CD4-positive, alpha-beta T cell treated with Interleukin-12 subunit alpha and Interleukin-12 subunit beta, for 1 hour (primary cell): ENCODE data around the gene CBFA2T3.

ENCODE experiments used
- DNase-seq: peaks from one replicate; pipeline ENCODE4 v3.0.0-alpha.2; 2020

Gene CBFA2T3

GRCh38 chr16:88885693-88886280 is 91.2 kb downstream of the CBFA2T3 start:
- no peak for DNase-seq

DNA sequence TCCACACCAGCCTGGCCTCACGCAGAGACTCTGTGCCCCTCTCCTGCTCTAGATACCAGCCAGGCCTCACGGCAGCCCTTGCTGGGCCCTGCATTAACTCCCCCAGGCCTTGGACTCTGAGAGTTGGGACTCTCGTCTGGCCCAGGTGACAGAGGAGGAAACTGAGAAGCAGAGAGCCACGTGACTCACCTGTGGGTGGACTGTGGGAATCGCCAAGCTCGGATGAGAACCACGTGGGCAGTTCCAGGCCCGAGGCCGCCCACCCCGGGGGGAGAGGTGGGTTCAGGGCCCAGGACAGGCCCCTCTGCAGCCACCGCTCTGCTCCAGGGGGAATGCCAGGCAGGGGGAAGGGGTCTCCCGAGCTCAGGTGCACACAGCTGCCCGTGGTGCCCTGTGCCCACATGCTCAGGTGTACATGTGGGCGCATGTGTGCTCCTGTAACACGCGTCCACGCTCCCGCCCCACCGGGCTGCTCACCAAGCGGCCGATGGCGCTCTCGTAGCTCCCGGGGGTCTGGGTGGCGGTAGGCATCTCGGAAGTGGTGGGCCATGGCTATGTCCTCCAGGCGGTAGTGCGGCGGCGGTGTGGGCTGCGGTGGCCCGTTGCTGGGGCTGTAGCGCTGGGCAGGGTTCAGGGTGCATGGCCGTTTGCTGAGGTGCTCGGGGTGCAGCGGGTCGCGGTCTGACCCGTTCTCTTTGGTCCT is 92.3 kb downstream of the CBFA2T3 start:
- no peak for DNase-seq

- no peak for DNase-seq
Measured at GRCh38 chr16:88883946-88884345, 93.1 kb downstream of the CBFA2T3 start.

- DNase-seq = no peak
Measured at GRCh38 chr16:88883117-88883895, 93.7 kb downstream of the CBFA2T3 start.

- DNase-seq = peak; percentile 6
Measured at GRCh38 chr16:88882358-88883030, 94.5 kb downstream of the CBFA2T3 start.

DNA sequence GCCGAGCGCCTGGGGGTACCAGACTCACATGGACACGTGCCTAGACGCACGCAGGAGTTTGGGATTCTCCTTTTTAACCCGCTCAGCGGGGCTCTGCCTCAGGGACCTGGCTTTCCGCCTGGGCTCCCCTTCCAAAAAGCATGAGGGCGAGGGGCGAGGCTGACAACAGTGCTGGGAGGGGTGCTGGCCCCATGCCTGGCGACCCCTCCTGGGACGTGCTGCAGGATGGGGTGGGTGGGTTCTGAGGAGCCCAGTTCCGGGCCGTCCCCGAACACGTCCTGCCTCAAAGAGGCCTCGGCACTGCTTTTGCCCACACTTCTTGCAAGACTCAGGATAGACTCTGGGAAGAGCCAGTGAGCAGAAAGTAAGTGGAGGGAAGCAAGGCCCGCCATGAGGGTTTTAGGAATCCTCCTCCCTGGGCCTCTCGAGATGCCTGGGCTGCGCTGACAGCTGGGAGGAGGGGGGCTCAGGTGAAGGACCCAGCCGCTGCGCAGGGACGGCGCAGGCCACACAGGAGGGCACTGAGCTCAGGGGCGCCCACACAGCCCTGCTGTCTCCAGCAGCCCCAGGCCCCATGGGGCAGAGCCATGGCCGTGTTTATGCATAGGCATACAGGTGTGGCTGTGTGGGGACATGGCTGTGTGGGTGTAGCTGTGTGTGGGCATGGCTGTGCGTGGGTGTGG is 95.2 kb downstream of the CBFA2T3 start:
- no peak for DNase-seq

GRCh38 chr16:88881007-88881615 is 95.9 kb downstream of the CBFA2T3 start:
- DNase-seq = no peak

DNA sequence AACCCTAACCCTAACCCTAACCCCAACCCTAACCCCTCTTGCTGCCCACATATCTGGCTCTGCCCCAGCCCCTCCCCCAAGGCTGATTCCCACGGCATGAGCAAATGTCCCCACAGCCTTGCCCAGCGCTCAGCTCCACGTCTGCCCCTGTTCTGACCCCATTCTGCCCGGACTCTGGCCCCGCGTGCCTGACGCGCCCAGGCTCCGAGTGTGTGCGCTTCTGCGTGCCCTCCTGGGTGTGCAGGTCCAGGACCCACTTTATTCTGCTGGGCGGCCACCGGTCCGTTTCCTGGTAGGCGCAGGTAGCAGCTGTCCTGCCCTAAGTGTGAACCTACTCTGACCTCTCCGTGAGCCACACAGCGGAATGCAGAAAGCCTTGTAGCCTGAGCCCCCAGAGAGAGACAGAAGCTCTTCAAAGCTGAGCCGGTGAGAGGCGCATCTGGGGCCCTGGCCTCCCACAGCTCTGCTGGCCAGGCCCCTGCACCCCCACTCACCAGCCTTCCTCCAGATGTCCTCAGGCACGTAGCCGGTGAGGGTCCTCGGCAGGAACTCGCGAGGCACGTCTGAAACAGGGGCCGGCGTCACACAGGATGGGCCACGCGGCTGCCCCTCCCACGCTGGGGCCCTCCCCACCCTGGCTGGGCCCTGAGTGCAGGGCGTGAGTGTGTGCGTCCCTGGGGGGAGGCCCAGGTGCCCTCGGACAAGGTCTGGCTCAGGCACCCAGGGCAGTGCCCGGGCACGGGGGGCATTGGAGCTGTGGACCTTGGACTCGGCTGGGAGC is 96.6 kb downstream of the CBFA2T3 start:
- DNase-seq = no peak

GRCh38 chr16:88879788-88880055 is 97.3 kb downstream of the CBFA2T3 start:
- DNase-seq = no peak

DNA sequence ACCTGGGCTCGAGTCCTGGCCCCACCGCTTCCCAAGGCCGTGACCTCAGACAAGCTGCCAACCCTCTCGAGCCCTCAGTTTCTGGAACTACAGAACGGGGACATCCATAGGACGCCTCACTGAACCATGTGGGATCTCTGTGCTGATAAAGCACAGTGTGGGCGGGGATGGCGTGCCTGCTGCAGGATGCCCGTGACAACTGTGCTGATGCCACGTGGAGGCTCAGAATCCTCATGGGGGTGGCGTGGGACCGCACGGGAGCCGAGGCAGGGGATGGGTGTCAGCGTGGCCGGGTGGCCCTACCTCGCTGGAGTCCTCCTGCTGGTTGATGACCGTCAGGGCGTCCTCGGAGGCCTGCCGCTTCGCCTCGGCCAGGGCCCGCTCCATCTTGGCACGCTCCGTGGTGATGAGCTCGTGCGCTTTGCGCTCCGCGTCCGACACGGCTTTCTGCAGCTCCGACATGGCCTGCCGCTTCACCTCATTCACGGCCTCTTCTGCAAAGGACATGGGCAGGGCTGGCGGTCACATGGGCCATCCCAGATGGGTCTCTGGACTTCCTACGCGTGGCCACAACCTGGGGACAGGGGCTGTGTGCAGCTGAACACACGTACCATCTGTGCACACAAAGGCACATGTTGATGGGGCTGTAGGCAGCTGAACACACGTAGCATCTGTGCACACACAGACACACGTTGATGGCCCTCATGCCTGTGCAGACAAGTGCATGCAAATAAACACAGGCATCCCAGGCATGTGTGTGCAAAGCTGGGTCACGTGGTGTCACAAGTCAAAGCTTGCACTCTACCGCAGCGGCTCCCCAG is 97.8 kb downstream of the CBFA2T3 start:
- DNase-seq = no peak

GRCh38 chr16:88878356-88878755 is 98.7 kb downstream of the CBFA2T3 start:
- no peak for DNase-seq

DNA sequence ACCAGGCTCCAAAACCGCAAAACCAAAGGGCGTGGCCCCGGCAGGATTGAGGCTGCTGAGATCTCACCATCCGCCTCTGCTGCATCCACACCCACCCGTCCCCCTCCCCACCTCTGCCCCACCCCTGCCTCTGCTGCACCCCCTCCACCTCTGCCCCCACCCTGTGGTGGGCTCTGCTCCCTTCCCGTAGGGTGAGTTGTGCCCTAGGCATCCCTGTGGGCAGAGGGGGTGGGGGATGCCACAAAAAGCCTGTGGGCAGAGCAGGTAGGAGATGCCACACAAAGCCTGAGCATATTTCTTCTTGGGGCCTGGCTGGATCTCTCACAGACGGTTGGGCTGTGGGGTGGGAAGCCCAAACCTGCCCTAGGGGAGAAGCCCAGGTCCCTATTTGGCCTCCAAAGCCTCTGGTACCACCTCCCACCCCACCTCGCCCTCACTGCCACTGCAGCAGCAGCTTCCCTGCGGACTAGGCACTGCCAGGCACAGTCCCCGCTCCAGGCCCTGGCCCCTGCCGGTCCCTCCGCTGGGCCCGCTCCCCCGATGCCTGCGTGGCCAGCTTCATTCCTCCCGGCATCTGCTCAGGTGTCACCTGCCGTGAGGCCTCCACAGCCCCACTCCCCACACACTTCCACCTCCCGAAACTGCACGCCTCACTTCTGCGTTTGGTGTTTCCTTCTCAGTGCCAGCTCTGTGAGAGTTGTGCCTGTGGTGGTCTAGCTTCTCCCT is 99.3 kb downstream of the CBFA2T3 start:
- DNase-seq = no peak

DNA sequence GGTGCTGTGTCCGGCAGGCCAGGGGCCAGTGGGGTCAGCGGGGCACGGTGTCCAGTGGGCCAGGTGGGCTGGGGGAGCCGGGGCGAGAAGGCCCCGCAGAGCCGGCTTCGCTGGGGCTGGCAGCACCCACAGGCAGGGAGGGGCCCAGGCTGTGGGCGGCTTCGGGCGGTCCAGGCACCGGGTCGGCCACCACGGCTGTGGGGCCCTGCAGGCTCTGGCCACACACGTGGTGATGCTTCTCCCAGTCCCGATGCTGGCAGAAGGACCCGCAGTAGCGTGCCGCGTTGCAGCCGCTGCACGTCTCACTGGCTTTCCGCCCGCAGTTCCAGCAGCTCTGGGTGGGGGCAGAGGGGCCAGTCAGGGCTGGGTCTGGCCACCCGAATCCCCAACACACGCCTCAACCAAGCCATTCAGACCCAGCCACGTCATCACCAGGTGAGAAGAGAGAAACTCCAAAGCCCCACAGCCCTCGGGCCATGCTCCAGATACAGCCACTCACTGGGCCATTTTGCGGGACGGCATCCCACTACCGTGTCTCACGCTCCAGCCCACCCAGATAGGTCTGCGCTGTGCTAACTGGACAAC is 100.0 kb downstream of the CBFA2T3 start:
- no peak for DNase-seq

- DNase-seq = no peak
Measured at GRCh38 chr16:88875703-88876234, 101.2 kb downstream of the CBFA2T3 start.

DNA sequence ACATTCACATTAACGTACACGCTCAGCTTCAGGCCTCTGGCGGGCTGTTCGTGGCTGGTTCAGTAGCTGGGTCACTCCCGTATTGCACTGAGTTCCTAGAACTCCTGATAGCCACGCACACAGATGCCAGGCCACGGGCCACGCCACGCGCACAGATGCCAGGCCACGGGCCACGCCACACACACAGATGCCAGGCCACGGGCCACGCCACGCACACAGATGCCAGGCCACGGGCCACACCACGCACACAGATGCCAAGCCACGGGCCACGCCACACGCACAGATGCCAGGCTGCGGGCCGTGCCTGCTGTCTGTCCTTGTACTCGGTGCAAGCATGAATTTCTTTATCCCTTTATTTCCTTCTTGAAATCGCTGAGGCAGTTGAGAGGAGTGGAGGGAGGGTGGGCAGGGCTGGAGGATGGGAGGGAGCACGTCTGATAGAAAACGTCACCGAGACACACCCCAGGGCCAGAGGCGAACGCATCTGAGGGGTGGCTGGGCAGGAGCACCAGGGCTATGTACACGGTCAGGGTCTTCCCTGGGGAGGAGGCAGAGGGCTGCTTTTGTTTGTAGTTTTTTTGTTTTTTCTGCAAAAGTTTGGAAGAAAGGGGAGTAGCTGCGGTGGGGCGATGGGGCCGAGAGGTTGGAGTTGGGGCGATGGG is 101.9 kb downstream of the CBFA2T3 start:
- DNase-seq = no peak

- DNase-seq = no peak
Measured at GRCh38 chr16:88872650-88873331, 104.2 kb downstream of the CBFA2T3 start.

- DNase-seq = no peak
Measured at GRCh38 chr16:88871730-88872416, 105.1 kb downstream of the CBFA2T3 start.

GRCh38 chr16:88871349-88871702 is 105.7 kb downstream of the CBFA2T3 start:
- no peak for DNase-seq
